ENCODE results near the gene MGLL. TPM values are rescaled to one million over a fixed set of nuclear protein-coding genes. Genes with fewer than 3 reads are reported as not detected.

The MGLL gene
- total RNA-seq, 1 experiment from 2014 or later: 0.94 TPM

GRCh38 chr3:127808197-127808596 lies 14.1 kb downstream of the MGLL start (continued):
- no peak for TF ChIP-seq STAT6 (CRISPR knock-in tag; conservative IDR thresholded peaks at IDR 0.05; ENCODE audit: low read depth)
- TF ChIP-seq E2F5 (CRISPR knock-in tag; IDR thresholded peaks at IDR 0.05): no peak
- no peak for TF ChIP-seq FOXP4 (CRISPR knock-in tag; IDR thresholded peaks at IDR 0.05)
- no peak for TF ChIP-seq PRRX2 (CRISPR knock-in tag; IDR thresholded peaks at IDR 0.05)
- no peak for TF ChIP-seq USF2 (CRISPR knock-in tag; IDR thresholded peaks at IDR 0.05)
- no peak for TF ChIP-seq RORB (CRISPR knock-in tag; IDR thresholded peaks at IDR 0.05)
- no peak for TF ChIP-seq EMX1 (CRISPR knock-in tag; IDR thresholded peaks at IDR 0.05)
- TF ChIP-seq NFE2L1 (CRISPR knock-in tag; IDR thresholded peaks at IDR 0.05): no peak
- TF ChIP-seq IRF1 (CRISPR knock-in tag; IDR thresholded peaks at IDR 0.05): no peak
- no peak for TF ChIP-seq HMGXB4 (CRISPR knock-in tag; IDR thresholded peaks at IDR 0.05)
- TF ChIP-seq ZNF512 (CRISPR knock-in tag; IDR thresholded peaks at IDR 0.05; ENCODE audit: borderline replicate concordance): no peak
- no peak for TF ChIP-seq ZNF396 (CRISPR knock-in tag; IDR thresholded peaks at IDR 0.05; ENCODE audit: borderline replicate concordance)
- TF ChIP-seq NR3C1 (CRISPR knock-in tag; conservative IDR thresholded peaks at IDR 0.05; ENCODE audit: low read depth): no peak

- POLR2A ChIA-PET: interaction anchor here (0.6 kb wide), 1 partner anchor 73 kb away, joined by 3 read pairs; no protein-coding TSS in a partner anchor
- no peak for DNase-seq (ENCODE audit: low spot score)
- H3K27ac Mint-ChIP-seq: no peak overlapping the region
- no peaks in the 10 kb centered on the region; the same call in 1 of the 2 replicates for H3K27me3 Mint-ChIP-seq (ENCODE audit: low read depth)
- no peak for ATAC-seq
- H3K4me1 Mint-ChIP-seq: peaks cover 4% of the 10 kb centered on the region
- no peak for TF ChIP-seq AFF4 (CRISPR knock-in tag; IDR thresholded peaks at IDR 0.05; ENCODE audit: borderline replicate concordance)
- peaks cover 7% of the 10 kb centered on the region for H3K9me3 Mint-ChIP-seq
- no peak overlapping the region for H3K4me3 Mint-ChIP-seq
- H3K36me3 Mint-ChIP-seq: no peaks in the 10 kb centered on the region
- CTCF ChIA-PET: no interaction called here
These were observed 17.1 kb downstream of the MGLL start for GRCh38 chr3:127805026-127805753.
